CD4-positive, alpha-beta T cell treated with Interleukin-21 for 1 hour (primary cell): Measurements from ENCODE around the gene NTM.
"Not testable (repeated sequence)": the region's sequence is repeated elsewhere in the genome, so short reads cannot be mapped to it uniquely, and the experiment has no call there.

ENCODE experiments used
- DNase-seq: peaks from one replicate; pipeline ENCODE4 v3.0.0-alpha.2; 2020

Gene NTM

DNA sequence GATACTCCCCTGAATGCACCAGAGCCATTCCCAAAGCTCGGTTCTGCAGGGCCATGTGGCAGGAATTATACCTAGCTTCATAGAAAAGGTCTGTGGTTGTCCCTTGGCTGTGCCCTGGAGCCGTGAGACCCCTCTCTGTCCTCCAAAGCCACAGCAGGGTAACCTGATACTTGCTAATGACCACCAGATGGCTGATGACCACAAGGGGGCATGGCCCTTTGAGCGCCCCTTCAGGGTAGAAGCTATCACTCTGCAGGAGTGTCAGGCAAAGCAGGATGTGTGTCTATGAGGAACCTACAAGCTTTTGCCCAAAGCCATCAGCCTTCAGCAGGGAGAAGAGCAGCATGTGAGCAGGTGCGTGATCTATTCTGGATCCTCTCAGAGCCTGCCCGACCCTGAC is 95.3 kb downstream of the NTM start:
- no peak for DNase-seq

DNA sequence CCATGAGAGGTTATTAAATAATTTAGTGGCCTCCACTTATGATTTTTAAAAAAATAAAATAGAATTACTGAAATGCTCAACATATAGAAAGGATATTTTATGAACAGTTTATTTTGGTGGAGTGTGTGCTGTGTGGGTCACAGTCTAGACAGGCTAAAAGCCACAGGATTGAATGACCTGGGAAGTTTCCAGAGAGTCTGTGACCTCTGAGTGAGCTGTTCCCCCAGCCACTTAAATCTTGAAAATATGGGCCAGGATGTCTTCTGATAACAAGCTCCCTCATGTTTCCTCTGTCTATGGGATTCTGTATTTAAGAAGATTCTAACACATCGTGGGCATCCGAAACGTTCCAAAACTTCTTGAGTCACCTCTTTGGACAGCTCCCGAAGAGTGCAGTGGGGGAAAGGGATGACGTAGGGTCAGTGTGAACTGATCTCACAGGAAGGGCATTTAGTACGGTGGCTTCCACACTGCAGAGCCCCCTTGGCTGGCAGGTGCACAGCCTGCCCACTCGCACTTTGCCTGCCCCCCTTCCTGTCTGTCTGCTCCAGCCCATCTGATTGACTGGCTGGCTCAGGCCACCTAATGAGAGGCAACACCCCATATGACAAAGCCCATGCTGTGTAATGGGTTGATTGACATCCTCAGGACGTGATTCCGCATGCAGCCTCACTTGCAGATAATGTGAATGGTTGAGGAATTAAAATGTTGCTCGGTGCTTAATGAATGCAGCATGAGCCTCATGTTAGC is 97.4 kb downstream of the NTM start:
- DNase-seq = no peak

DNA sequence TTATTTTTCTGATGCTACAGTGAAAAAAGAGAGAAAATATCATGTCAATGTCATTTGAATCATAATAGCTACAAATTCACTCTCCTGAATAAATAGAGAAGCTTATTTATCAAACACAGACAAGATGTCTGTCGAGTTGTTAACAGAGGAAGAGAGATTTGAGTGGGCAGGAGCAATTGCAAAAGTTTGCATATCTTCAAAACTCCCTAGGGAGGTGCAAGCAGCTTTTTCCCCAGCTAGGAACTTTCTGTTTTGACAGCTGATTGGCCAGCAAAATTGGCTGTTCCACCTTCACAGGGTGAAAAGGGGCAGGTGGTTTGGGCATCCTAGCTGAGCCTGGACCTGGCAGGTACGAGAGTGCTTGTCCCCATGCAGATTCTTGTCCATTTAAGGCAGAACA is 98.2 kb downstream of the NTM start:
- DNase-seq = no peak

DNA sequence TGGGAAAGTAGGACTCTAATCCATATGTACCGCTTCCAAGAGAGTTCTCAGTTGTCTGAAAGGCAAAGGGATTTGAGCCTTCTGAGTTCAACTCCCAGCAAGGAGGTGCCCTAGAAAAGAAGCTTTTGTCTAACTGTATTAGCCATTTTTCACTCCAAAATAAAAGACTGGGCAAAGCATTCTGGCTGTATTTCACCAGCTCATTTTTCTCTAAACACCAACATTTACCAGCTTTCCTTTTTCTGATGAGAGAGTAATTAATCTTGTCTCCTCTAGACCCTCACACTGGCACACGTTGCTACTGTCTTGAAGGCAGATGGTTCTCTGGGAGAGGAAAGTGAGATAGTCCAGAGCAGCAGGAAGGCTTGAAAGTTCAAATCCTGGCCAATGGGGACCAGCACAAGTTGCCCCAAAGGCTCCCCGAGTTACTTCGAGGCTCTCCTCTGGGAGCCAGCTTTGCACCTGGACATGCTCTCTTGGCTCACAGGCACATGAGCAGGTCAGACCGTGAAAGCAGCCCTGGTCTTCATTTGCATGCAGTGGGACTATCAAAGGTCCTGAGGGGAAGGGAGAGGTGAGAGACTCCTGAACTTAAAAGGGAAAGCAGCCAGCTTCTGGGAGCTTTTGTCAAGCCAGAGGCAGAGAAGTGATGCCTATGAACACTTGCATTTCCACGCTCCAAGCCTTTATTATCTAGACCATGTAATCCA is 100.0 kb downstream of the NTM start:
- no peak for DNase-seq

DNA sequence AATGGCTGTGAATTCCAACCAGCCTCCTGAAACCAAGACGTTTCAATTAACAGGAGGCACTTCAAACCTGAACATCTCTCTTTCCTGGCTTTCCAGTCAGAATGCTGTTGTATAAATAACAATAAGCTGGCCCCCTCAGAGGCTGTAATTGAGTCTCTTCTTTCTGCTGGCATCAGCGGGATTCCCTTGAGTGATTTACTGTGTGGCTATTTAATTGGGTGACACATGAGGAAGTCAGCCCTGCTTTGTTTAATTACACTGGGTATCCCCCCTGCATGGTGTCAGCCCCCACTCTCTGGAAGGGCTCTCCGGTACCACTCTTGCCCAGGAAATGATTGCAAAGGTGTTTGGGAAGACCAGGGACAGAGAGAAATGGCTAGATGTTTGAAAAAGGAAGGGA is 101.6 kb downstream of the NTM start:
- no peak for DNase-seq

DNA sequence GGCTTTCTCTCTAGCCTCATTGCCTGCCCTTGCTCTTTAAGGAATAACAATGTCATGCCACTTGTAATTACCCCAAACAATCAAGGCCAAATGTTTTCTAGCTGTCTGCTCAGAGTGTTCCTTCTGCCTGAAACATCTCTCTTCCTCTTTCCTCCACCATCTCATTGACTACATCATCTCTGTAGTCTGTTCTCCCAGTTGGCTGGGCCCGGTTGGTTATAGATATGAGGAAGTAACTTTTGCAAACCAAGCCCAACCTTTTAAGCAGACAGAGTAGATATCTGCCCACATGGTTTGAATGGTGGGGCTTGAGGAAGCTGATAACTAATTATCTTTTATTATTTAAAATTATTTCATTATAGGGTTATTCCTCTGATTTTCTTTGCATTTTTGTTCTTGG is 104.5 kb downstream of the NTM start:
- DNase-seq = no peak

DNA sequence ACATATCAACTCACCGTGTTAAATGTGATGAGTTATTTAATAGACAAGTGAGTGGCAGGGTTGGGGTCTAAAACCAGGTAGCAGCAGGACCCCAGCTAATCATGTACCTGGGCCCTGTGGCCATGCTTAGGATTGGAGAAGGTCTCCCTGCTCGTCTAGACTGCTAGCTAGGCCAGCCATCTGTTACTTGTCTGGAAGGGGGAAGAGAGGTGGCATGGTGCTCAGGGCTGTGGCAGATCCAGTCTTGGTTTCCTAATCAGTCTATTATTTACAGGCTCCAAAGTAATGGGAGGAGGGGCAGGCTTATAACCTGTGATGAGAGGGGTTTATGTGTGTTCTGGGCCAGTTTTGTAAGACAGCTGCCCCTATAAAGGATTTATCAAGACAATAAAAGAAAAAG is 105.9 kb downstream of the NTM start:
- no peak for DNase-seq

DNA sequence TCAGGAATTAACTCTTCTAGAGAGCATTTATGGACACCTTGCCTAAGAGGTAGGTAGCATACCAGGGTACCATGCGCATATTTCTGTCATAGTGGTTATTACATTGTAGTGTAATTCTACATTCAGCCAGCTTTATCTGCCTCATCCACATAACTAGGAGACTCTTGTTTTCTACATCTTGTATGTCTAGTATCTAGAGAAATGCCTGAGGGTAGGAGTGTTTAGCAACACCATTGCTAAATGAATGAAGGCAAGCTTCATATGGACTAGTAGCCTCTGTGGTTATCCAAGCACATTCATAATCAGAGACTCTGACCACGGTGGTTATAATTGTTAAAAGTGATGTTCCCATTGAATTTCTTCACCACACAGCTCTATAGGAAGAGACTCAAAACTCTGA is 107.9 kb downstream of the NTM start:
- DNase-seq = no peak

DNA sequence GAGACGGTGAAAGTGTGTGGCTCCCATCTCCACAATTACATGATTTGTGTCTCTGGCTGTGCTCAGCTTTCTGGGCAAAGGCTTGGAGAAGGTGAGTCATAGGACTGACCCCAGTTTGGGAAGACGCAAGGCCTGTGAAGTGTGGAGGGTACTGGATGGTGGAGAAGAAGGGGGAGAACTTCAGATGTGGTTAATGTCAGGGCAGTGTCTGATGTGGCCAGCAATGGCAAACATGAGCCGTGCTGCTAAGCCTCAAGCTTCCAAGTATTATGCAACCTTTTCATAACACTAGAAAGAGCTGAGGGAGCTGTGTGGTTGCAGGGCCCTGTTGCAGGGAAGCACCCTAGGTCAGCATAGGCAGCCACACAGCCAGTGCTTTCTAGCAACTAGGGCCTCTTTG is 110.9 kb downstream of the NTM start:
- DNase-seq = no peak

DNA sequence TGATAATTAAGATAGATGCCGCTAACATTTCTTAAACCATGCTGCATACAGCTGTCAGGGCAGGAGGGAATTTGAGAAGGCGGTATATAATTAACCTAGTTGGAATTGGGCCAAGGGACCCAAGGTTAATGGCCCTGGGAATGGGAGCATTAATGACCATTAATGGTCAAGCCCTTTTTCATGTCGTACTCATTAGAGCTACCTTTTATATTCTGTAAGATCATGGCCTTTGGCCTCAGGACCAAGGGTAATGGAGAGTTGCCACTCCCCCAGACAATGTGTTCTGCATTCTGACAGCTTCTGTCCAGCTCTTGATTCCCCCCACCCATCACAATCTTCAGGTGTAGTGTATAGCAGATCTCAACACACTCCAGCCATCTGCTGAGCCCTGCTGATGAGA is 111.6 kb downstream of the NTM start:
- DNase-seq = no peak

DNA sequence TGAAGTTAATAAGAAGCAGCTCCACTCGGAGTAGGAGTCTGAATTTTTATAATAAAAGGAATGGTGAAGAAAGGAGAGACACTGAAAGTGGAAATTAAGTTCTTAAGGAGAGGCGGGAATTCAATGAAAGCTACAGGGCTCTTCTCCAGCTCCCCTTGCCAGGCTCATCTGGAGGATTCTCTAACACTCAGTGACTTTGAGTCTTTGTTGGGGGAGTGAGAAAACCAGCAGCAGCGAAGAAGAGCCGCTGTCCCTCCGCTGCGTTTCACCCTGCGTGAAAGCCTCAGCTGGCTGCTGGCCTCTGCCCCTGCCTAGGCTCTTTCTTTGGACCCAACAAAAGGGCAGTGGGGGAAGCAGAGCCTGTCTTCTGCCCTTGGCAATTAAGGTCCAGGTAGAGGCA is 113.0 kb downstream of the NTM start:
- no peak for DNase-seq

DNA sequence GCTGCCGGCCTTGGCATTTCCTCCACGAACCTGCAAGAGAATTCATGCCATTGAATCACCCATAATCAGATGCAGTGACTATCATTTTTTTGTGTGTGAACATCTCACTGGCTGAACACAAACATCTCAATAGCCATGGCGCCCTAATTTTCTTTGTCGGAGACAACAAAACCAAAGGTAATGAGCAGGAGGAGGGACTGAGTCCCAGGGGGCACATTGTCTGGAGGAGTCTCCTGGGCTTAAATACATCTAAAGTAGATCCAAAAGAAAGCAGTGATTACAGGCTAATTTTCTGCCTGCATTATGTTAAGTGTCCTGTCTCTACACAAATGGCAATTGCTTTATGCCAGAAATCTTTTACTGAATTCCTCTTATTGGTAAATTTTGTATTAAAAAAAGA is 113.5 kb downstream of the NTM start:
- DNase-seq = no peak

DNA sequence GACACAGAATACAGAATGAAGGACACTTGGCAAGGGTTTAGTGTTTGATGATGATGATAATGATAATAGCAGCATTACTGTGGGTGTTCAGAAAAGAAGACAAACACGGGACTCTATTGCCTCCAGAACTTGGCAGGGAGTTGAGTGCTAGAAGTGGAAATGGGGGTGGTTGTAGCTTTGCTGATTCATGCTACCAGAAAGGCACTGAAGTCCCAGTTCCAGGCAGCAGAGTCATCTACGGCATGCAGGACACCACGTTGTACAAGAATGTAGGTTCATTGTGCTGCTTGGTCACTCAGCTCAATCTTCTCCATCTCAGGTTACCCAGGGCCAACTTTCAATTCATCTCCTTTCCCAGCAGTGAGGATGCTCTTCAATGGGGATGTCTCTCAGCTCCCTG is 115.7 kb downstream of the NTM start:
- DNase-seq = no peak

DNA sequence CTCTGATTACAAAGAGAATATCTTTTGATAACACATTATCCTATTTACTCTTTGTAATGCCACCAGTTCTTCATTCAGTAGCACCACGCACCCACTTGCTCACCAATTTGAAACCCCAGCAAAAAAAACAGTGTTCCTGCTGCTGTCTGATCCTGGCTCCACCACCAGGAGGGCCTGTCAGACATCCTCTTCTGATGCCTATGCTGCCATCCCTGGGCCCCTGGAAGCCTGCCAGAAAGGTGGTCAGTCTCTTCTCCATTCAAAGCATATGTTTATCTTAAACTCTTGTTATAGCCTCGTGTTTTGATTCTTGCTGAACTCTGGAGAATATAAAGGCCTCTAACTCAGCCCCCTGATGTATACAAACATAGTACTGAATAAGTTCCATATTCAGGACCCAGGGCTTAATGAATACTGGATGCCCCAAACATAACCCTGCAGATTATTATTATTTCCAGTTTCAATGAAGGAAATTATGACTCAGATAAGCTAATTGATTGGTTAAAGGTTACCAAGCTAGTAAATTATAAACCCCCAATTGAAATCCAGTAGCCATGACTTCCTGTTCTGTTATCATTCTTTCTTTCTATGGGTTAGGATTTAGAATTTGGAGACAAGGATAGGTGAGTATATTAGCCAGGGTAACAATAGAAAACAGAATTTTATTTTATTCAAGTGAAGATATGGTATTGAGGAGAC is 116.7 kb downstream of the NTM start:
- DNase-seq = no peak

DNA sequence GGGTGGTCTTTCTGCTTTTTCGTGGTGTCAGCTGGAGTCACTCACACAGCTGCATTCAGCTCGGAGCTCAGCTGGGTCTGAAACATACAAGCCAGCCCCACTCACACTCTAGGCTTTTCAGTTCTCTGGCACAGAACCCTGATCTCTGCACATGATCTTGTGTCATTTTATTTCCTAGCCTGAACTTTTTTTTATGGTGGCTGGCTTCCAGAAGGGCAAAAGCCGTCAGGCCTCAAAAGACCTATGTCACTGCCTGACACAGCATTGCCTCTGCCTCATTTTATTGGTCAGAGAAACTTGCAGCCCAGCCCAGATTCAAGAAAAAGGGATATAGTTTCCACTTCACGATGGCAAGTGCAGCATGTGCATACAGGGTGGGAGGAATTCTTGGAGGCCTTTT is 117.8 kb downstream of the NTM start:
- no peak for DNase-seq

DNA sequence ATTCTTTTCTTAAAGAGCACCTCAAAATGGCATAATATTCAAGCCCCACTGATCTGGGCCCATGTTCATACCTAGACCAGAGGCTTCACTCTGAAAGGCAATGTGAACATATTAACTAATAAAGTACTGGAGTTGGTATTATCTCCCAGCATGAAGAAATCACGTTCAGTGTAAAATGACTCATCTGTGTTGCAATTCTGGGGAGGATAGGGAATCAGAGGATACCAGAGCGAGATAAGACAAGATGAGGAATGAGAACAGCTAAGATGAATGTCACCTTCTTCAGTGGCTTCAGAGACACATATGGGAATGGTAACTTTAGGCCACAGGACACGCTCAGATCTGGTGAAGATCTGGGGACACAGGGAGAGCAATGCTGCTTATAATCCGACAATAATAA is 121.1 kb downstream of the NTM start:
- DNase-seq = no peak

DNA sequence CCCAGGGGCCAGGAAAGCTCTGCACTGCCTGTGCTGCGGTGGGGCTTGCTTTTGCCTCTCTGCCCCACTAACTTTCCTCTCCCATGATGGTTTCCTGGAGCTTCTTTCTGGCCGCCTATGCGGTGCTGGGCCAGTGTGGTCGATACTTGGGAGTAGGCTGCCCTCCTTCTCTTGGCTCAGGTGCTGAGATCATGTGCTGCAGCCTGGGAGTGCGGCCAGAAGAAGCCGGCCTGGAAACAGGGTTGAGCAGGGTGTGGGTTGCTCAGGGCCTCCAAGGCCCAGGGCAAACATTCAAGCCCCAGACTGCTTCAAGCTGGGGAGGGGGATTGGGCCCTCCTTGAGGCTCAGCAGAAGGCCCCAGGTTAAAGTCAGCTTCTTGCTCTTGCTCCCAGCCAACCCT is 125.0 kb downstream of the NTM start:
- DNase-seq = no peak

DNA sequence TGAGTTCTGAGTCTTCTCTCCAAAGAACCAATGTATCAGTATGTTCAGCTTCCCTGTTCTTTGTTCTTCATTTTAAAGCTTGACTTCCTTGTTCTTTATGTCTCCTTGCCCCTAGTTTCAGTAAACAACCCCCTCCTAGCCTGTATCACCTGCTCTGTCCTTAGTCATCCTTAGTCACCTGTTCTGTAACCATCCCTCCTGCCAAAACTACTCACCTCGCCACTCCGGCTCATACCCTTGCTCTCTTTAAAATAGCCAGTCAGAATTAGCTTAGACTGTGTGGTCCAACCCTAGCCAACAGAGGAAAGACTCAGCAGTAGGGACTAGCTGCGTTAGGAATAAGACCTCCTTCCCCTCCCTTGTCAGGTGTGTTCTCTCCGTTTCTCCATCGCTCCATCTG is 127.3 kb downstream of the NTM start:
- DNase-seq = not testable (repeated sequence)

DNA sequence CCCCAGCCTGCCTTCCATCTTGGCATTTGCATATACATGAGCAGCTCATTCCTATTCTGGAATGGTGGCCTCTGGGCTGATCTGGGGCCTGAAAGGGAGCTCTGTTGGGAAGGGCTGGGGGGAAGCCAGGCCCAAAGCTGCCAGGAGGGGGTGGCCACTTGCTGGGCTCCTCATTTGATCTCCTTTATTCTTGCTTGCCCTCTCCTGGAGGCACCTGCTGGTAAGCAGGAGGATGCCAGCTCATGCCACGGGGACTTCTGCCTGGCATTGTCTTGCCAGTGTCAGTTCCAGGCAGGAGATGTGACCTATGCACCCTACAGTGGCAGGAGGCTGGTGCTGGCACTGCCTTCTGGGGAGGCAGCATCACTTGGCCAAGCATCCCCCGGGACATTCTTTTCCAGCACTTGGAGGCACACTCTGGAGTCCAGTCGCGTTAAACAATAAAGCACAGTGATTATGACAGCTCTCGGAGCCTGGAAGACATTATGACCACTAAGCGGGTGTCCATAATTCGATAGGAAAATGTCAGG is 128.3 kb downstream of the NTM start:
- no peak for DNase-seq

DNA sequence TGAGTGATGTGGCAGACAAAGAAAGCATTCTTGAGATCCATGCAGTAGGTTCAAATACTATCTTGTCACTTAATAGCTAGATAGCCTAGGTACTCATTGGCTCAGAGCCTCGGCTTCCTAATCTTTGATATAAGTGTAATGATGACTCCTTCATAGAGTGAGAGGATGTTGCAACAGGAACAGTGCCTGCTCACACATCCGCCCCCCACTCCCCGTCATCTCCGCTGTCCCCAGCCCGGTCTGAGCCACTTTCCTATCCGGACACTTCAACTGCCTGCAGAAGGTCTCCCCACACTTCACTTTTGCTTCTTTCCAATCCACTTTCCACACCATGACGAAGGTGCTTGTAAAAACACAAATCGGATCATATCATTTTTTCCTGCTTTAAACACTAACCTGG is 128.8 kb downstream of the NTM start:
- no peak for DNase-seq

DNA sequence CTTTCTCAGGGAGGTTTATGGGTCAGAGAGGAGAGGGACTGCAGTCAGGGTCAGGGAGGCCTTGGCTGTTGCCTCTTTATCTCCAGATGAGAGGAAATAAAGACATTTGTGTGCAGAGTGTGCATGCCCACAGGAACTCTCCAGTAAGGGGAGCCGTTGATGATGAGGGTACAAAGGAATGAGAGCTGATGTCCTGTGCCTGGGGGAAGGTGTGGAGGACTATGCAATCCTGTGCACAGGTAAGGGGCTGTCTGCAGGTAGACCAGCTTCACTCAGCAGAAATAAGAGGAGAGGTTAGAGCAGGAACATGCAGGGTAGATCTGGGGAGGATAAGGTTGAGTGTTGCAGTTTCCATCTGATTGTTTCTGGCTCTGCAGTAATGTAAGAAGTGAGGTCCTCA is 132.6 kb downstream of the NTM start:
- DNase-seq = no peak

DNA sequence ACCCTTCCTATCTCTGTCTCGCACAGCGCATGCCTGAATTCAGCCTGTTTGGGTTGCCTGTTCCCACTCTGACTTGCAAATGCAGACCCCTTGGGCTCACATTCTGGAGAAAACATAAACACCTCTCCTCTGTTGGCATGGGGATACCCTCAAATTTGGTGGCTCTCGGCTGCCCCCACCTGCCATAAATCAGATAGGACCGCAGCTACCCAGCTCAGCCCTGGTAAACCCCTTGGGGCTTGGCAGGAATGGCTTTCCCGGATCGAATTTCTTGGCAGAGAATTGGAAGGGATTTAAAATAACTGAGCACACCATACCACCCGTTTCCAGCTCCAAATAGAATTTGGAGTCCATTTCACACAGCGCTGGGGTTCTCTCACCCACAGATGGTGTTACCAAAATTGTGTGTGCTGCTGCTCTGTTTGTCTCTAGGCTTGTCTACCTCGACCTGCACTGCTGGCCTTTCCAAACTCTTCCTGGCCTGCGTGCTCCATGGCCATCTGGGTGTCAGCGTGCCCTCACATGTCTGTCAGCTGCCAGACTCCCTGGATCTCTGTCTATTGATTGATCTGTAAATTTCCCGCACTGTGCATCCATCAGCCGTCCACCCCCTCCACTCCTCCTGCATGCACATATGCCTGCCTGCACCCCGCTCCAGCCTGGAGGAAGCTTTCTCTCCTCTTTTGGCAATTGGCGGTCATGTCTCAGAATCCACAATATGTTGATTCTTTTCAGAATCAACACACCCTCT is 134.0 kb downstream of the NTM start:
- DNase-seq = no peak

DNA sequence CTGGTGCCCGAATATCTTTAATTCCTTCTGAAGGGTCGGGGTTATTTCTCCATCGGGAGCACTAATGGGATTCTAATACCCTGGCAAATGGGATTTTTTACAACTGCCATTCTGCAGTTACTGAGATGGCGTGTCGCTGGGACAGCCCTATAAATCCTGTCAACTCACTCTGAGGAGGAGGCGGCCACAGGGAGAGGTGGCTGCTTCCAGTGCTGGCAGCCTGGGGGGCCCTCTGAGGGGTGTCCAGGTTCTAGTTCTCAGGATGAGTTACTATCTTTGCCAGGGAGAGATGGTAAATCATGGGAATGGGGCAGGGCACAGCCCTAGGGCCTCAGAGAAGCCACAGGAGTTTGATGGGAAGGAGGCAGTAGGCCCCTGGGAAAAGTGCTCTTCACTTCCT is 135.9 kb downstream of the NTM start:
- no peak for DNase-seq
